ENCODE results near the gene CRIP3.

The CRIP3 gene

GRCh38 chr6:43258180-43258579, 50.4 kb downstream of the CRIP3 start:
- in situ Hi-C loops (cut with HindIII; ENCODE audit: low sequenced_read_pairs): no loop called here

- in situ Hi-C loops (cut with HindIII; ENCODE audit: low sequenced_read_pairs): no loop called here
Observed at GRCh38 chr6:43257367-43258145, 51.1 kb downstream of the CRIP3 start.

GRCh38 chr6:43256670-43257366, 51.8 kb downstream of the CRIP3 start:
- in situ Hi-C loops (cut with HindIII; ENCODE audit: low sequenced_read_pairs): no loop called here

All from DLD1 (cell line).